HG03558 (cell line): ENCODE measurements around the gene SMAD5.

ENCODE experiments used
- ATAC-seq: cut with Tn5 transposase; IDR thresholded peaks from one replicate; pipeline ENCODE4 v1.9.1; 2021; ENCODE audit warnings: moderate number of reproducible peaks; ENCODE audit not compliant: unreplicated experiment; ENCODE audit errors: extremely low read depth

Gene SMAD5

DNA sequence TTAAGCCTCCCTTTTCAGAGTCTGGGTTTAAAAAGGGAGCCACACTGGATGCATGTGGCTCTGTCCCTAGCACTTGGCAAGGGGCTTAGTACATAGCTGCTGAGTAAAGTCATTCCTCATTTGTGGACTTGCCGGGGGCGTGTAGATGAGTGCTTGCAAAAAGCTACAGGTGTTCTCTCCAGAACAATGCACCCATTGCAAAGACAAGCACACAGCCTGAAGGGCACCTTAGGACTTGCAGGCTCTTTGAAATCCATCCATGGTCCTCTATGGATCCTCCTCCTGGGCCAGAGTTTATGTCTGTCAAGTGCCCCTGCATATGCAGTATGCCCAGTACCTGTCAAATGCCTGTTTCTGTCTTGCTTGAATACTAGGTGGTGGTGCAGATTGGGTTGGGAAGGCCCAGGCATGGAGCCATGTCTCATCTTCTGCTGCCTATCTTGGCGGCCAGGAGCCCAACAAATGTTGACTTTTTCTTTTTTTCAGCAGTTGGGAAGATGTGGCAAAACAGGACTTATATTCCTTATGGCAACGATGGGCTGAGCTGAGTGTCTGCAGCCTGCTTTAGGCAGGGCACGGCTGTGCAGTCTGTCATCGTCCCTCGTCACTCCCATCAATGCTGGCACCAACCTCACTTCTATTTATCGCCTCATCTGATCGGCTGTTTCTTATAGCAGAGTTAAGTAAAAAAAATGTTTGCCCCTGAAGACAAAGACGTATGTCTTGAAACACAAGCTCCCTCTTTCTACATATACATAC is 78.8 kb downstream of the SMAD5 start:
- no peak for ATAC-seq

- ATAC-seq = no peak
Observed at GRCh38 chr5:136212252-136212721, 79.6 kb downstream of the SMAD5 start.

GRCh38 chr5:136213919-136214493 is 81.4 kb downstream of the SMAD5 start:
- ATAC-seq = no peak

DNA sequence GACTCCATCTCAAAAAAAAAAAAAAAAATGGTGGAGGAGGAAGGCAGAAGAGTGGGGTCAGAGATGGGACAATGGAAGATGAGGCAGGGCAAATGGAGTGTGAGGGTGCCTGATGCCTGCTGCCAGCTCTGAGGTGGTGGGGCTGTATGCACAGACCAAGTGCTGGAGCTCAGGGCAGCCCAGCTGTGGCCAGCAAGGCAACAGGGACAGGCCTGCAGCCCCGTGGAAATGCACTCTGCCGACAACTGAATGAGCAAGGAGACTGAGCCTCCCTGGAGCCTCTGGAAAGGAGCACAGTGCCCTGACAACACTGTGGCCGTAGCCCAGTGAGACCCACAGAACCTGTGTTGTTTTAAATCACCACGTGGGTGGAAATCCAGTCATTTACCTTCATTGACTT is 83.2 kb downstream of the SMAD5 start:
- ATAC-seq = no peak

- no peak for ATAC-seq
Observed at GRCh38 chr5:136216230-136216629, 83.6 kb downstream of the SMAD5 start.

DNA sequence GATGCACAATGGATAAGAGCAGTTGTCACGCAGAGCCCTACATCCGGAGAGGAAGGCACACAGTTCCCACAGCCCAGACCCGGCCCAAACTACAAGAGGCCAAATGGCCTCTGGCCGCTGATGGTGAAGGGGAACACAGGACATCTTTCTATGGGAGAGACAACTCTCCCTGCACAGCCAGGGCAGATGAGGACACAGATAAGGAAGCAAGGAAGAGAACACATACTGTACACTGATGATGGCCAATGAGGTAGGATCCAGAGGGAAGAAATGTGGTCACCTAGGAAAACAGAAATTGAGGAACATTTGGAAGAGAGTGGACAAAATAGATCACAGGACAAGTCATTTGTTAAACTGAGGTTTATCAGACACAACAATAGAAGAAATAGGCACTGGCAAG is 88.7 kb downstream of the SMAD5 start:
- ATAC-seq = no peak

- no peak for ATAC-seq
Observed at GRCh38 chr5:136222580-136223235, 90.1 kb downstream of the SMAD5 start.

- no peak for ATAC-seq
Observed at GRCh38 chr5:136225796-136226195, 93.2 kb downstream of the SMAD5 start.

- ATAC-seq = no peak
Observed at GRCh38 chr5:136226401-136226800, 93.8 kb downstream of the SMAD5 start.

- ATAC-seq = no peak
Observed at GRCh38 chr5:136228136-136228757, 95.6 kb downstream of the SMAD5 start.

DNA sequence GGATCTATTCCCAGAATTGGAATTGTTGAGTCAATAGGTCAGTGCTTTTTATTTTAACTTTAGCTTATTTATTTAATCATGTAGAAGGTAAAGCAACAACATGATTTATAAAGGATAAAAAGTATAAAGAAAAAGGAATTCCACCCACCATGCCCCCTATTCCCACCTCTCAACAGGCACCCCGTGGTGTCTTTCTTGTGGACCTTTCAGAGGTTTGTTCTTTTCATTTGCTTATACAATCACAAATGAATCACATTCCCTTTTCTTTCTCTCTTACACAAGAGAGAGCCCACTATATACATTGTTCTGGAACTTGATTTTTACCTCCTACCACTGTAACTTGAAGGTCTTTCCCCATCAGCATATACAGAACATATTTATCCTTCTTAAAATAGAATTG is 97.5 kb downstream of the SMAD5 start:
- ATAC-seq = no peak

DNA sequence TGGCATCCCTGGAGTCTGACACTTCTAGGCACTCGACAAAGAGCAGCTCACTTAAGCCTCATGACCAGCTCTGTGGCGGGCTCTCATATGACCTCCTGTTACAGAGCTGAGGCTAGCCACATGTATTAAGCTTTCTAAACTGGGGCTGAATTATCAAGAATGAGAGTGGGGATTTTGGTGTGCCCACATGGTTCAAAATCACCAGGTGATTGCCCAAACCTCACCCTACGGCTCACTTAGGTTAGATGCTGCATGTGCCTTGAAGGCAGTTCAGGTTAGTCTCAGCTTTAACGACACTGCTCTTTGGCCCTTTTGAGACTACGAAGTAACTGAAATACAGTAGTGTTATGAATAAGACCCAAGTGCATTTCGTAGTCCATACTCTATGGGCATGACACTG is 99.7 kb downstream of the SMAD5 start:
- ATAC-seq = no peak
